Measurements from ENCODE around the gene ATG9B.

The ATG9B gene

GRCh38 chr7:151053096-151053495 is 28.8 kb upstream of the ATG9B start:
- no peak overlapping the region for H3K4me3 ChIP-seq (ENCODE audit: low read depth, low read length)
- in situ Hi-C loops (cut with HindIII; ENCODE audit: low sequenced_read_pairs): no loop called here
- no peak for DNase-seq (ENCODE audit: low read depth, low spot score)
- TF ChIP-seq CTCF (IDR thresholded peaks at IDR 0.05; ENCODE audit: low read depth, low read length): no peak

- no peak for TF ChIP-seq CTCF (IDR thresholded peaks at IDR 0.05; ENCODE audit: low read depth, low read length)
- in situ Hi-C loops (cut with HindIII; ENCODE audit: low sequenced_read_pairs): no loop called here
- DNase-seq (ENCODE audit: low read depth, low spot score): peak; percentile 72
- H3K4me3 ChIP-seq (ENCODE audit: low read depth, low read length): no peak overlapping the region
Observed at GRCh38 chr7:151051108-151051507, 26.8 kb upstream of the ATG9B start.

GRCh38 chr7:151048911-151049463 is 24.7 kb upstream of the ATG9B start:
- DNase-seq (ENCODE audit: low read depth, low spot score): no peak
- in situ Hi-C loops (cut with HindIII; ENCODE audit: low sequenced_read_pairs): no loop called here
- H3K4me3 ChIP-seq (ENCODE audit: low read depth, low read length): no peak overlapping the region
- TF ChIP-seq CTCF (IDR thresholded peaks at IDR 0.05; ENCODE audit: low read depth, low read length): no peak

- TF ChIP-seq CTCF (IDR thresholded peaks at IDR 0.05; ENCODE audit: low read depth, low read length): no peak
- no peak for DNase-seq (ENCODE audit: low read depth, low spot score)
- H3K4me3 ChIP-seq (ENCODE audit: low read depth, low read length): no peak within 1 kb of the TSS
- in situ Hi-C loops (cut with HindIII; ENCODE audit: low sequenced_read_pairs): no loop called here
Observed at GRCh38 chr7:151047976-151048815, 23.9 kb upstream of the ATG9B start, which contains the start of gene ASIC3. Gene ASIC3, plus strand, starts transcription at chr7:151048531. Its CDS starts 355 bp downstream, at chr7:151048886.

GRCh38 chr7:151046603-151047573 is 22.6 kb upstream of the ATG9B start:
- DNase-seq (ENCODE audit: low read depth, low spot score): peak; percentile 53
- in situ Hi-C loops (cut with HindIII; ENCODE audit: low sequenced_read_pairs): no loop called here
- no peak overlapping the region for H3K4me3 ChIP-seq (ENCODE audit: low read depth, low read length)
- TF ChIP-seq CTCF (IDR thresholded peaks at IDR 0.05; ENCODE audit: low read depth, low read length): no peak

- no peak for TF ChIP-seq CTCF (IDR thresholded peaks at IDR 0.05; ENCODE audit: low read depth, low read length)
- no peak overlapping the region for H3K4me3 ChIP-seq (ENCODE audit: low read depth, low read length)
- DNase-seq (ENCODE audit: low read depth, low spot score): no peak
- in situ Hi-C loops (cut with HindIII; ENCODE audit: low sequenced_read_pairs): no loop called here
Observed at GRCh38 chr7:151045967-151046366, 21.7 kb upstream of the ATG9B start.
